CD4-positive, CD25-positive, alpha-beta regulatory T cell (primary cell): ENCODE results near the gene TREML4. TPM values are rescaled to one million over a fixed set of nuclear protein-coding genes. Genes with fewer than 3 reads are reported as not detected.
"Not testable (repeated sequence)": the region's sequence is repeated elsewhere in the genome, so short reads cannot be mapped to it uniquely, and the experiment has no call there.

ENCODE experiments used
- ATAC-seq, 2 donors: fragments of 150-1000 bp; cut with Tn5 transposase; one replicate each; pipeline ENCODE4 v1.10.0; 2021; ENCODE audit warnings: low read depth in 2 of 2, moderate number of reproducible peaks in 2 of 2, moderate library complexity in 1 of 2
- DNase-seq, 3 donors: peaks; one replicate each; pipeline versions ENCODE4 v3.0.0 to v3.0.0-alpha.2; 2012 to 2022; ENCODE audit warnings: mixed read lengths in 1 of 3
- H3K27ac ChIP-seq: one replicate; pipeline ENCODE4 v1.7.0; 2013; ENCODE audit warnings: mild to moderate bottlenecking, low read length; ENCODE audit not compliant: insufficient read depth, poor library complexity, severe bottlenecking
- H3K27me3 ChIP-seq: one replicate; pipeline ENCODE4 v1.7.0; 2013; ENCODE audit warnings: low read length; ENCODE audit not compliant: control insufficient read depth, insufficient read depth
- H3K36me3 ChIP-seq: one replicate; pipeline ENCODE4 v1.7.0; 2013; ENCODE audit warnings: mild to moderate bottlenecking, low read length, moderate library complexity; ENCODE audit not compliant: control insufficient read depth, insufficient read depth
- H3K4me1 ChIP-seq: 2 replicates; pipeline ENCODE4 v1.7.0; 2013; ENCODE audit warnings: mild to moderate bottlenecking, low read length; ENCODE audit not compliant: insufficient read depth, control insufficient read depth, poor library complexity, severe bottlenecking
- H3K4me3 ChIP-seq: one replicate; pipeline ENCODE4 v1.7.0; 2013; ENCODE audit warnings: low read depth, mild to moderate bottlenecking, low read length, moderate library complexity
- H3K9me3 ChIP-seq, 2 experiments: 1 replicate in 1 of 2; 2 replicates in 1 of 2; pipeline ENCODE4 v1.7.0; 2013; ENCODE audit warnings: low read length in 2 of 2, mild to moderate bottlenecking in 1 of 2, moderate library complexity in 1 of 2; ENCODE audit not compliant: control insufficient read depth in 2 of 2
- H3K27ac Mint-ChIP-seq, 3 donors: one replicate each; pipeline ENCODE4 v1.8.0; 2020 to 2022; ENCODE audit warnings: mild to moderate bottlenecking in 3 of 3, mixed read lengths in 3 of 3, moderate library complexity in 2 of 3
- H3K27me3 Mint-ChIP-seq: one replicate; pipeline ENCODE4 v1.8.0; 2022; ENCODE audit warnings: mild to moderate bottlenecking, mixed read lengths
- H3K36me3 Mint-ChIP-seq: one replicate; pipeline ENCODE4 v1.8.0; 2020; ENCODE audit warnings: mixed read lengths
- H3K4me1 Mint-ChIP-seq, 4 donors: one replicate each; pipeline ENCODE4 v1.8.0; 2020 to 2022; ENCODE audit warnings: mixed read lengths in 4 of 4, mild to moderate bottlenecking in 1 of 4
- H3K4me3 Mint-ChIP-seq, 4 donors: one replicate each; pipeline ENCODE4 v1.8.0; 2020 to 2022; ENCODE audit warnings: mild to moderate bottlenecking in 4 of 4, mixed read lengths in 4 of 4, moderate library complexity in 3 of 4
- H3K9me3 Mint-ChIP-seq, 7 donors: one replicate each; pipeline ENCODE4 v1.8.0; 2020 to 2022; ENCODE audit warnings: mixed read lengths in 7 of 7, mild to moderate bottlenecking in 3 of 7, moderate library complexity in 2 of 7
- polyA plus RNA-seq, 4 donors: library from polyadenylated mRNA; unstranded; fragments of 300-500 nt; fragmentation: Illumina TruSeq; gene quantifications; one replicate each; pipeline ENCODE4 v1.2.3, GENCODE V29; 2021
- total RNA-seq: library from RNA; stranded (reverse); gene quantifications from one replicate; pipeline ENCODE4 v1.2.3, GENCODE V29; 2022

Gene TREML4
- total and polyA plus RNA-seq, 5 donors from 2014 or later = not detected

DNA sequence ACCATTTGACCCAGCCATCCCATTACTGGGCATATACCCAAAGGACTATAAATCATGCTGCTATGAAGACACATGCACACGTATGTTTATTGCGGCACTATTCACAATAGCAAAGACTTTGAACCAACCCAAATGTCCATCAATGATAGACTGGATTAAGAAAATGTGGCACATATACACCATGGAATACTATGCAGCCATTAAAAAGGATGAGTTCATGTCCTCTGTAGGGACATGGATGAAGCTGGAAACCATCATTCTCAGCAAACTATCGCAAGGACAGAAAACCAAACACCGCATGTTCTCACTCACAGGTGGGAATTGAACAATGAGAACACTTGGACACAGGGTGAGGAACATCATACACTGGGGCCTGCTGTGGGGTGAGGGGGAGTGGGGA lies 18.4 kb downstream of the TREML4 start:
- H3K36me3 Mint-ChIP-seq, H3K9me3 Mint-ChIP-seq, H3K4me1 ChIP-seq, H3K36me3 ChIP-seq, H3K27ac ChIP-seq, H3K9me3 ChIP-seq, DNase-seq, ATAC-seq, H3K4me3 ChIP-seq, H3K27me3 ChIP-seq, H3K27ac Mint-ChIP-seq, H3K4me3 Mint-ChIP-seq: not testable (repeated sequence)
- H3K27me3 Mint-ChIP-seq = peaks cover 31% of the 10 kb centered on the region
- H3K4me1 Mint-ChIP-seq = peaks cover 0 to 15% (median 2%) of the 10 kb centered on the region in 4 donors

- H3K27me3 ChIP-seq = peaks cover 2% of the 10 kb centered on the region
- no peaks in the 10 kb centered on the region for H3K36me3 Mint-ChIP-seq
- H3K27ac Mint-ChIP-seq = peak overlapping the region in 1 of 3 donors; percentile 76
- H3K4me3 ChIP-seq = no peak overlapping the region
- ATAC-seq (no peak), DNase-seq (no peak)
- no peaks in the 10 kb centered on the region for H3K4me1 ChIP-seq
- no peaks in the 10 kb centered on the region for H3K36me3 ChIP-seq
- H3K27ac ChIP-seq = no peak overlapping the region
- no peak overlapping the region for H3K4me3 Mint-ChIP-seq
- peaks cover 0 to 15% (median 2%) of the 10 kb centered on the region in 4 donors for H3K4me1 Mint-ChIP-seq
- H3K9me3 Mint-ChIP-seq = peaks cover 0 to 5% (median 0%) of the 10 kb centered on the region in 7 donors
- peaks cover 27% of the 10 kb centered on the region for H3K27me3 Mint-ChIP-seq
- H3K9me3 ChIP-seq = no peaks in the 10 kb centered on the region
Observed at GRCh38 chr6:41247288-41247865, 19.2 kb downstream of the TREML4 start.

- no peaks in the 10 kb centered on the region for H3K36me3 ChIP-seq
- no peak overlapping the region for H3K4me3 ChIP-seq
- Mint-ChIP-seq H3K4me1 (peaks cover 0 to 15% (median 2%) of the 10 kb centered on the region in 4 donors), H3K27ac (peak overlapping the region in 2 of 3 donors; percentile 49 to 76), H3K27me3 (peaks cover 24% of the 10 kb centered on the region), H3K9me3 (peaks cover 0 to 5% (median 0%) of the 10 kb centered on the region in 7 donors), H3K36me3 (no peaks in the 10 kb centered on the region), H3K4me3 (no peak overlapping the region)
- no peaks in the 10 kb centered on the region for H3K4me1 ChIP-seq
- H3K9me3 ChIP-seq = no peaks in the 10 kb centered on the region
- H3K27me3 ChIP-seq = peaks cover 4% of the 10 kb centered on the region
- ATAC-seq (no peak), DNase-seq (no peak)
- no peak overlapping the region for H3K27ac ChIP-seq
Observed at GRCh38 chr6:41247882-41248705, 19.9 kb downstream of the TREML4 start.

DNA sequence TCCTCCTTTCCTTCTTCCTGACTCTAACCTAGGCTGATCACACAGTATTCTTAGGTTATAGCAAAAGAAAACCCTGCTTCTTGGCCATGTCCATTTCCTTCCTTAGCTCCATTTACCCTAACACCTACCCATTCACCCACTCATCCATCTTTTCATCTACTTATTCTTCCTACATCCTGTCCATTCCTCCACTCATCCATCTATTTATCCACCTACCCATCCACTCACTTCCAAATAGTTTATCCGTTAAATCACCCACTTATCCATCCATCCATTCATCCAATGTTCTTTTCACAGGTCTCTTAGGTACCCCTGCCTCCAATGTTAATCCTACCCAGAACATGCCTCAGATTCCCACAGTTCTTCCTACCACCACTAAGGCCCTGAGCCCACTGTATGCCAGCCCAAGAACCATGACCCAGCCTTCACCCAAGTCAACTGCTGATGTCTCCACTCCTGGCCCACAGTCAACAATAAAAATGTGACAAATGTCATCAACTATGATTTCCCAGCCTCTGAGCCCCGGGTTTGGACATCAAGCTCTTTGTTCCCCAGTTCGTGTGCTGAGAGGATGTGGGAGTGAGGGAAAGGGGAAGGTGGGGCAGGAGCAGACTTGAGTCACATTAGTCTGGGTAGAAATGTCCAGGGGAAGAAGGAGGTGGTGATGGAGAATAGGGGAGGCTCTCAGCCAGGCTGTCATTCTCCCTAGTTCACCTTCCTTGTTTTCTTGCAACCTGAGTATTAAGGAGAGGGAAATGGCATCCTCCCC lies 24.4 kb downstream of the TREML4 start:
- H3K27ac Mint-ChIP-seq = peak overlapping the region in 1 of 3 donors; percentile 1
- H3K36me3 ChIP-seq = no peaks in the 10 kb centered on the region
- ATAC-seq = no peak

GRCh38 chr6:41255110-41255509 lies 27.0 kb downstream of the TREML4 start:
- Mint-ChIP-seq H3K4me1 (peaks cover 0 to 8% (median under 1%) of the 10 kb centered on the region in 4 donors), H3K36me3 (no peaks in the 10 kb centered on the region), H3K27me3 (peaks cover 16% of the 10 kb centered on the region), H3K27ac (no peak overlapping the region), H3K9me3 (peaks cover 0 to 15% (median 3%) of the 10 kb centered on the region in 7 donors), H3K4me3 (no peak overlapping the region)
- no peak overlapping the region for H3K4me3 ChIP-seq
- DNase-seq = no peak
- H3K36me3 ChIP-seq = no peaks in the 10 kb centered on the region
- no peaks in the 10 kb centered on the region for H3K4me1 ChIP-seq
- no peak for ATAC-seq
- no peak overlapping the region for H3K27ac ChIP-seq
- no peaks in the 10 kb centered on the region for H3K9me3 ChIP-seq
- H3K27me3 ChIP-seq = peaks cover 9% of the 10 kb centered on the region

More for the DNA sequence above, 24.4 kb downstream of the TREML4 start:
- Mint-ChIP-seq H3K36me3 (no peaks in the 10 kb centered on the region), H3K27me3 (peaks cover 13% of the 10 kb centered on the region), H3K9me3 (peaks cover 0 to 1% (median 0%) of the 10 kb centered on the region in 7 donors), H3K4me3 (no peak overlapping the region), H3K4me1 (peaks cover 0 to 17% (median under 1%) of the 10 kb centered on the region in 4 donors)
- Histone ChIP-seq H3K4me3 (no peak overlapping the region), H3K27me3 (peaks cover 4% of the 10 kb centered on the region), H3K9me3 (no peaks in the 10 kb centered on the region), H3K4me1 (no peaks in the 10 kb centered on the region), H3K27ac (no peak overlapping the region)
- no peak for DNase-seq

- no peak overlapping the region for H3K27ac ChIP-seq
- H3K4me3 ChIP-seq = no peak overlapping the region
- no peak overlapping the region for H3K27ac Mint-ChIP-seq
- no peaks in the 10 kb centered on the region for H3K36me3 Mint-ChIP-seq
- peaks cover 9% of the 10 kb centered on the region for H3K27me3 ChIP-seq
- no peak overlapping the region for H3K4me3 Mint-ChIP-seq
- no peak for ATAC-seq
- H3K4me1 ChIP-seq = no peaks in the 10 kb centered on the region
- H3K9me3 ChIP-seq = peaks cover 0 to 4% of the 10 kb centered on the region in 2 experiments
- no peaks in the 10 kb centered on the region for H3K36me3 ChIP-seq
- peaks cover 0 to 18% (median 5%) of the 10 kb centered on the region in 7 donors for H3K9me3 Mint-ChIP-seq
- peaks cover 17% of the 10 kb centered on the region for H3K27me3 Mint-ChIP-seq
- peaks cover 0 to 8% (median under 1%) of the 10 kb centered on the region in 4 donors for H3K4me1 Mint-ChIP-seq
- no peak for DNase-seq
Observed at GRCh38 chr6:41255638-41256246, 27.6 kb downstream of the TREML4 start.

GRCh38 chr6:41256383-41256782 lies 28.2 kb downstream of the TREML4 start:
- Histone ChIP-seq H3K27ac (no peak overlapping the region), H3K9me3 (peaks cover 4 to 10% of the 10 kb centered on the region in 2 experiments), H3K36me3 (no peaks in the 10 kb centered on the region), H3K4me3 (no peak overlapping the region), H3K4me1 (no peaks in the 10 kb centered on the region), H3K27me3 (peaks cover 9% of the 10 kb centered on the region)
- DNase-seq (no peak), ATAC-seq (no peak)
- peaks cover 17% of the 10 kb centered on the region for H3K27me3 Mint-ChIP-seq
- no peaks in the 10 kb centered on the region for H3K36me3 Mint-ChIP-seq
- H3K4me1 Mint-ChIP-seq = peaks cover 0 to 8% (median under 1%) of the 10 kb centered on the region in 4 donors
- H3K4me3 Mint-ChIP-seq = no peak overlapping the region
- no peak overlapping the region for H3K27ac Mint-ChIP-seq
- peaks cover 0 to 24% (median 6%) of the 10 kb centered on the region in 7 donors for H3K9me3 Mint-ChIP-seq
